Kidney capillary endothelial cell (primary cell): Measurements from ENCODE around the gene HOXB4.

Experiments
- DNase-seq: peaks from one replicate; pipeline ENCODE4 v3.0.0-alpha.2; 2018; ENCODE audit warnings: low spot score

Gene HOXB4

GRCh38 chr17:48559122-48559839 lies 18.9 kb downstream of the HOXB4 start:
- no peak for DNase-seq

GRCh38 chr17:48558831-48559121 lies 19.4 kb downstream of the HOXB4 start:
- no peak for DNase-seq

GRCh38 chr17:48558057-48558830 lies 19.9 kb downstream of the HOXB4 start:
- no peak for DNase-seq

- DNase-seq, result no peak
Measured at GRCh38 chr17:48556576-48557401, 21.4 kb downstream of the HOXB4 start.

GRCh38 chr17:48556229-48556575 lies 21.9 kb downstream of the HOXB4 start:
- DNase-seq, result no peak

- no peak for DNase-seq
Measured at GRCh38 chr17:48555258-48556228, 22.6 kb downstream of the HOXB4 start.

GRCh38 chr17:48554412-48555257 lies 23.5 kb downstream of the HOXB4 start:
- no peak for DNase-seq

- DNase-seq, result no peak
Measured at GRCh38 chr17:48553826-48554225, 24.3 kb downstream of the HOXB4 start.

GRCh38 chr17:48553190-48553547 lies 25.0 kb downstream of the HOXB4 start:
- DNase-seq, result no peak

GRCh38 chr17:48552466-48553189 lies 25.5 kb downstream of the HOXB4 start:
- DNase-seq, result no peak

GRCh38 chr17:48551596-48552465 lies 26.3 kb downstream of the HOXB4 start:
- DNase-seq, result no peak

- no peak for DNase-seq
Measured at GRCh38 chr17:48551214-48551555, 27.0 kb downstream of the HOXB4 start.

GRCh38 chr17:48550502-48551213 lies 27.5 kb downstream of the HOXB4 start:
- no peak for DNase-seq

GRCh38 chr17:48549914-48550501 lies 28.1 kb downstream of the HOXB4 start:
- no peak for DNase-seq

- no peak for DNase-seq
Measured at GRCh38 chr17:48549281-48549630, 28.9 kb downstream of the HOXB4 start.

- DNase-seq, result no peak
Measured at GRCh38 chr17:48548523-48549280, 29.4 kb downstream of the HOXB4 start.

GRCh38 chr17:48547808-48548522 lies 30.2 kb downstream of the HOXB4 start:
- DNase-seq, result no peak
